ENCODE results near the gene PPFIBP2.
"Not testable (repeated sequence)": the region's sequence is repeated elsewhere in the genome, so short reads cannot be mapped to it uniquely, and the experiment has no call there.

Gene PPFIBP2

DNA sequence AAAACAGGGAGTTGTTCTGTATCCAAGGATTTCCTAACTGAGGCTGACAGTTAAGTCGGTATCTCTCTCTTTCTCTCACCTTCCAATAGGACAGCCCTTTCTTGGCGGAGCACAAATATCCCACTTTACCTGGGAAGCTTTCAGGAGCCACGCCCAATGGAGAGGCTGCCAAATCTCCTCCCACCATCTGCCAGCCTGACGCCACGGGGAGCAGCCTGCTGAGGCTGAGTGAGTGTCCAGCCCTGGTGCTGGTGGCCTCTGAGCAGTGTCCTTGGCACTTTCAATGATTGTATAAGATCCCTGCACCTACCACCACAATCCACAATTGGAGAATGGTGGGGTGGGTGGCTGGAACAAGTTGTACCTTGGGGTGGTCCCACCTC lies 125.8 kb downstream of the PPFIBP2 start:
- DNase-seq = peak; percentile 1

DNA sequence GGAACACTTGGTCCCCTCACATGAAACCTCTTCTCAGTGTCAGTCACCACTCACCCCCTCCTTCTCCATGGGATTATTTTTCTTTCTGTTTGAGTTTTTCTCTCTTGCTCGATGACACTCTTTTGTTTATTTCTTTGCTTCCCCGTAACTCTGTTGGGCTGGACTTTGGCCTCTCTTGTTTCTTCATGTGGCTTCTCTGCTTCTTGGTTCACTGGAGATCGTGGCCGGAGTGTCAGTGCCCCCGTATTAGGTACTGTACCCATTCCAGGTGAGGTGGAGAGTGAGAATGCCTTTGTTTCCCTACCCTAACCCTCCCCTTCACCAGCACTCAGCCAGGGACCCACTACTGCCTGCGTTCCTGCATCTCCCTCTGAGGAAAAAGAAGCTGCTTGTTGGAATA lies 127.0 kb downstream of the PPFIBP2 start:
- no peak for DNase-seq

DNA sequence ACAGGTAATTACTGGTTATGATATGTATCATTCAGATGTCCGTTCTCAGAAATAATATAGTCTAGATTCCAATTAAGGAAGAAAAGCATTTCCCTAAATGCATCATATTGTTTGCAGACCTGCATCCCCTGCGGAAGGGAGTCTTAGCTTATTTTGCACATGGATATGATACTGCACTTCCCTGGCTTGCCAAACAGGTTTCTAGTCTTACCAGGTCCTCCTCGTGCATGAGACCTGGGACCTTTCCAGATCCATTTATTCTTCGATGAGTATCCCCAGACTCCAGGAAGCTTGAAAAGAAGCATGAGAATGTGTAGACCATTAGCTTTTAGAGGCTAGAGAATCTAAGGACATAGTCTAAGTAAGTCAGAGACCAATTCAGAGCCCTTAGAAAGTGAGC lies 128.9 kb downstream of the PPFIBP2 start:
- no peak for DNase-seq

DNA sequence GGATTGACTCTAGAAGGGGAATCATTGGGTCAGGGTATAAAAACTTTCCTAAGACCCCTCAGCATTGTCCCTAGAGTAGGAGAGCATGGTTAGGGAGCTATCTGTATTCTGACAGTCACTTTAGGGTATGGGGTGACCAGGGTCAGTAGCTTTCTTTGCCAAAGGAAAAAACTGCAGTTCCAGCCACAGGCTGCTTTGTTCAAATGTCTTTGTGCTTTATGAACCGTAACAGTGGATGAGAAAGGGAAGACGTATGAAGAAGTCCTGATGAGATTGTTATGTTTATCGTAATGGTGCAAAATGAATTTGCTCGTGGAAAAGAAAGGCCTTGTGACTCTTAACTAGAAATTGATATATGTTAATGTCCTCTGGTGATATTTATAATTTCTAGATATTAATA lies 129.5 kb downstream of the PPFIBP2 start:
- no peak for DNase-seq

DNA sequence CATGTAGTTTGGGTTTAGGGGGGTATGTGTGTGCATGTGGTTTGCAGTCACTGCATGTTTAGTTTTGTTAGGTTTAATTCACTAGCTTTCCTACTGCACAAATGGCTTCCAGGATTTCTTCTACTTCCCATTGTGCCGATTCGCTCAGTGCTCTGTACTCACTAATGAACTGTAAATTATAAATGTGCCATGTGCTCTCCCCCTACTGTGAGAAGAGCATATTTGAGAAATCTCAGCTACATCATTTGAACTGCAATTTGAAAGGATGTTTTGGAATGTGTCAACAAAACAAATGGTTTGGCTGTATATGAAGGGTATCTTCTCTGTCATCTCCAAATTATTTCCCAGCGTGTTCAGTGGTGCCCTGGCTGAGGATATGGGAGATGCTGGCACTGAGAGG lies 131.4 kb downstream of the PPFIBP2 start:
- DNase-seq = no peak

DNA sequence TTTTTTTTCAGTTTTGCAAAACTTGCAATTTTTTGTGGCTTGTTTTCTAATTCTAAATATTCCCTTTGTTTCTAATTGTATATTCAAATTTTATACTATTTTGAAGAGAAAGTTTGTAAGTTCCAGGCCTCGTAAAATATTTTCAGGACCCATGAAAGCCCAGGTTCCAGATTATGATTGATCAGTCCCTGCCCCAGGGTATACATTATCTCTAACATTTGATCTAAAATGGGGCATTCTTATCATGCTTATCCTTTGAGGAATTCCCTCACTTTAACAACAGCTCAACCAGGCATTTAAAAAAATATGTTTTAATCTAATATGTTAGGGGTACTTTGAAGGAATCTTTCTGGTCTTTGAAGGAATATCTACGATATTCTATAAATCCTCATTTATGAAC lies 133.1 kb downstream of the PPFIBP2 start:
- DNase-seq = no peak

DNA sequence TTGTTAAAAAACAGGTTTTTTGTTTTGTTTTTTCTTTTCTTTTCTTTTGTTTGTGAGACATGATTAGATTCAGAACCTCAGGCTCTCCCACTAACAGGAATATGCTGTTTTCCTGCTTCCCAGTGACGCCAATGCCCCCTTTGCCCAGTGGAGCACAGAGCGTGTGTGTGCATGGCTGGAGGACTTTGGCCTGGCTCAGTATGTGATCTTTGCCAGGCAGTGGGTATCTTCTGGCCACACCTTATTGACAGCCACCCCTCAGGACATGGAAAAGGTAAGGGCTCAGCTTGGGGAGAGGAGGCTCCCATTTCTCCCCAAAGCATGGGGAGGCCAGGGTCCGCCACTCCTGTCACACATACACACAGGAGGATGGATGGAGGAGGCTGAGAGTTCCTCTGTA lies 134.5 kb downstream of the PPFIBP2 start:
- DNase-seq = no peak

DNA sequence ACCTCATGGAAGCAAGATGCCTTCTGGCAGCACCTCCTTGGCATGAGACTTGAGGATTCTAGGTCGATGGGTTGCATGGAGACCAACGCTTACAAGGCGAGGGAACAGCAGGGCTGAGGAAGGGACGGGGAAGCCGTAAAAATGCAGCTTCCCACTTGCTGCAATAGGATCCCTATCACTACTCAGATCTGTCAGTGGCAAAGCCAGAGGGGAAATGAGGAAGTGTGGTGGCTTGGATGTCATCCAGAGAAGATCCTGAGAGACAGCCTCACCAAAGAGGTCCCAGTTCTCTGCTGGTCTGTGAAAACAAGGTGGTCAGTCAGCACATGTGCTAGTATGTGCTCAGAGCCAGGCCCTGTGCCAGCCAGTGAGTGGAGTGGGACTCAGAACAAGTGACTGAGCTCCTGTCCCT lies 137.3 kb downstream of the PPFIBP2 start:
- no peak for DNase-seq

DNA sequence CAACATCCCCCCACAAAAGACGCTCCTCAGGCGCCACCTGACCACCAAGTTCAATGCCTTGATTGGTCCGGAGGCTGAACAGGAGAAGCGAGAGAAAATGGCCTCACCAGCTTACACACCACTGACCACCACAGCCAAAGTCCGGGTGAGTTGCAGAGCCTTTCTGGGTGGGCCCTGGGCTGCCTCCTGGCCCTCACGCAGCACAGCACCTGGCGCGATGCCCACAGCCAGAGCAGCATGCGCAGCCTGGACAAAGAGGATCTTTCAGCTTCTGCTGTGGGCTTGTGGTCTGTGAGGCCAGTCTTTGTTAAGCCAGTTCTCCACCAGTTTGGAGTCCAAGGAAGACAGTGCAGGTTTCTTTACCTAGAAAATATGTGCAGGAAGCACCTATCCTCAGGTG lies 137.9 kb downstream of the PPFIBP2 start:
- DNase-seq = no peak

DNA sequence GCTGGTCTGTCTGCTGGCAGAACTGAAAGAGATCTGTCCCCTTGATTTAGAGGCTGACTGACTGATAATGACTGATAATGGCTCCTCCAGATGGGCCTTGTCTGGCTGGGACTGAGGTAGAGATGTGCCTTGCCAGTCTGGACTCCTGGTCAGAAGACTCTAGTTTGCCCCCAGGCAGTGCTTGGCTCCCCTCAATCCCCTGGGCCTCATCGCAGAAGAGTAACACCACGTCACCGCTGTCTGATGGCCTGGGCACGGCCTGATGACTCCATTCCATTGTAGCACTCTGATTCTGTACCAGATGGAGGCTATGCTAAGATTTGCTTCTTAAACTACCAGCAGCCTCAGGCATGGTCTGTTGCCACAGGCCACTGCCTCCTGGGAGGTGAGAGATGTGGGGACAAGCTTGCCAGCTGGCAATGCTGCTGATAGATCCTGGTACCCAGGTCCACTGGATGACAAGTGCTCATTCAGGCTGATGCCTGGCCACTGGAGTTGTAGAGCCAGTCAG lies 140.5 kb downstream of the PPFIBP2 start:
- DNase-seq = no peak

DNA sequence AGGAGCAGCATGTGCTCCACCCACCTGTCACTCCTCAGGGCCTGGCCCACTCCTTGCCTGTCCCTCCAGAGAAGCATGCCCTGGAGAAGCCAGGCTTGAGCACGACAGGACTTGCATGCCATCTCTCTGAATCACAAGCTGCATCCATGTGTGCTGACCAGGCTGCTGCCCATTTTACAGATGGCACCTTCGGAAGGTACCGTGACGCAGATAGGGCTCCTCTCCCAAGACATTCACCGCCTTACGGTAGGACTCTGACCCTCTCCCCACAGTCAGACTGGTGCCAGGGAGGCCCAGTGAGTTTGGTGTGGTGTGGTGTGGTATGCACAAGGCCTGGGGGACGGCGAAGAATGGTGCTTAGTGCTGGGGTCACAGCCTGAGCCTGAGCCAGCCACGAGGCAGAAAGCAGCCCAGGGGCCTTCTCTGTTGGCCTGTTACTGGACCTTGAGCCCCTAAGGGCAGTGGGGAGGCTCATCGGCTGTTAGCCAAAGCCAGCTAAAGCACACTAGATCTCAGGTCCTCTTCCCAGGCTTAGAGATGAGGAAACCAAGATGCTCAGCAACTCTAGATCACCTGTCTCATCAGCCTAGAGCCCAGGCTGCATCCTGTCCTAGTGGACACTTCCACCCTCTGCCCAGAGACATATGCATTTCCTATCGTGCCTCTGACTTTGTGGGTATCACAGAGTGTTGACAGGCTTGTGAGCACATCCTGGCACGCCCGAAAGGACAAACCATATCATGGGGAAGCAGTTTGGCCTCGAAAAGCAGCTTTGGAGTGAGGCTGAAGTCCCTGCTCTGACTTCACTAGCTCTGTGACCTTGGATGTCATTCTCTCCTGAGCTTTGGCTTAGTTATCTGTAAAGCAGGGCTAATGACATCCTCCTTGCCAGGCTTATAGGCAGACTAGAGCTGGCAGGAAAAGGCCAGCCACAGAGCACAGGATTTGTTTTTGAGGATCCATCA lies 141.7 kb downstream of the PPFIBP2 start:
- DNase-seq = no peak

DNA sequence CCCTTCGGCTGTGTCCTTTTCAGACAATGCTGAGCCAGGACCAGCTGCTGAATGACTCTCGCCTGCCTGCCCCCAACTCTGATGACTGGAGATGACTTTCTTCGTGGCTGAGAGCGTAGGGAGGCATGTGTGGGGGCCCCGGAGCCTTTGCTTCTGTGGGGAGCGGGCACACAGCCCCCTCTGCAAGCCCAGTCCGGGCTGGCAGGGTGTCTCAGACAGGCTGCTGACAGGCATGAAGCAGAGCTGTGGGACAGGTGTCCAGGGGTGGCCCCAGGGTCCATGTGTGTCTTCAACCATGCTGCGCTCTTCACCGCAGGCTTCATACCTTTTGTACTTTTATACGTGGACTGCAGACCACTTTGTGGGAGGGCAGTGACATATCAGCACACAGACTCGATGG lies 142.9 kb downstream of the PPFIBP2 start:
- no peak for DNase-seq

DNA sequence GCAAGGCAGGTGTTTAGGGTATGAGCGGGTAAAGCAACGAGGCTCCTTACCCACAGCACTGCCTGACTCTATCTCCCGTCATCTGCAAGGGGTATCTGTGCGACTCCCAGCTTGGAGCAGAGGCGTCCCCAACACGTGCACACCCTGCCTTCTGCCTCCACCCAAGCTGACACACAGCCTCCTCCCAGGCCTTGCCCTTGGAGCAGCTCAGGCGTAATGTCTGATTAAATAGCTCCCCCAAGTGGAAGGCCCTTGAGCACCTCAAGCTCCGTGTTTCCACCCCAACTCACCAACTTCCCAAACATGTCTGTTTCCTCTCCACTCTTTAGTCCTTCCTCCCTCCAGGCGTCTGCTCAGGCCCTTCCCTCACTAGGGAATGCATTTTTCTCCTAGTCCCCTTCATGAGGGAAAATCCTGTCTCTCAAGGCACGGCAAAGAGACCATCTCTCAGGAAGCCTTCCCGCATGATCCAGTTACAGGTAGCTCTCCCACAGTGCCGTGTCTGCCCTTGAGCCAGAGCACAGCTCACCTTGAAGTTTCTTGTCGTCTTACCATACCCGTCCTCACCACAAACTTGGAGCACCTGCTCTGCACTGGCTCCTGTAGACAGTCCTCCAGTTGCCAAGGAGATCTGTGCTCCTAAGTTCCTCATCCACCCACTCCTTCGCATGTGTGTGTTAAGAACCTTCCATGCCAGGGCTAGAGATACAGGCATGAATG lies 143.7 kb downstream of the PPFIBP2 start:
- no peak for DNase-seq

DNA sequence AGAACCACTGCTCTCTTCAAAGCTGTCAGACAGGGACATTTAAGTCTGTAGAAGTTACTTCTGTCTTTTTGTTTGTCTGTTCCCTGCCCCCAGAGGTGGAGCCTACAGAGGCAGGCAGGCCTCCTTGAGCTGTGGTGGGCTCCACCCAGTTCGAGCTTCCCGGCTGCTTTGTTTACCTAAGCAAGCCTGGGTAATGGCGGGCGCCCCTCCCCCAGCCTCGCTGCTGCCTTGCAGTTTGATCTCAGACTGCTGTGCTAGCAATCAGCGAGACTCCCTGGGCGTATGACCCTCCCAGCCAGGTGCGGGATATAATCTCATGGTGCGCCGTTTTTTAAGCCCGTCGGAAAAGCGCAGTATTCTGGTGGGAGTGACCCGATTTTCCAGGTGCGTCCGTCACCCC lies 149.7 kb downstream of the PPFIBP2 start:
- DNase-seq = not testable (repeated sequence)

DNA sequence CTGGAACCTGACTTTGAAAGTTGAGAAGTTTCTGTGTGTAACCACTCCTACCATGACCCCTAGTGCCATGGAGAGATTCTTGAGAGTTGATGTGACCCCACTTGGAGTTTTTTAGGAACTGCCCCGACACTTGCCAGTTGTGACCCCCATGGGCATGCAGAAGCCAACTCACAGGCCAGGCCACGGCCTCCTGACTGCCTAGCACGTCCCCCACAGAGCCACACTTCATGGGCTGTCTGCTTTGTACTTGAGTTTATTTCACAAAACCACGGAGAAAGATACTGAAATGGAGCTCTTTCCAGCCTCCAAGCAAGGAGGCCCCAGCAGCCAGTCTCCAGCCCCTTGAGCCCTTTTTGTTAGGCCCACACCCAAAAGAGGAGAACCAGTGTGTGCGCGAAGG lies 151.1 kb downstream of the PPFIBP2 start:
- DNase-seq = no peak

DNA sequence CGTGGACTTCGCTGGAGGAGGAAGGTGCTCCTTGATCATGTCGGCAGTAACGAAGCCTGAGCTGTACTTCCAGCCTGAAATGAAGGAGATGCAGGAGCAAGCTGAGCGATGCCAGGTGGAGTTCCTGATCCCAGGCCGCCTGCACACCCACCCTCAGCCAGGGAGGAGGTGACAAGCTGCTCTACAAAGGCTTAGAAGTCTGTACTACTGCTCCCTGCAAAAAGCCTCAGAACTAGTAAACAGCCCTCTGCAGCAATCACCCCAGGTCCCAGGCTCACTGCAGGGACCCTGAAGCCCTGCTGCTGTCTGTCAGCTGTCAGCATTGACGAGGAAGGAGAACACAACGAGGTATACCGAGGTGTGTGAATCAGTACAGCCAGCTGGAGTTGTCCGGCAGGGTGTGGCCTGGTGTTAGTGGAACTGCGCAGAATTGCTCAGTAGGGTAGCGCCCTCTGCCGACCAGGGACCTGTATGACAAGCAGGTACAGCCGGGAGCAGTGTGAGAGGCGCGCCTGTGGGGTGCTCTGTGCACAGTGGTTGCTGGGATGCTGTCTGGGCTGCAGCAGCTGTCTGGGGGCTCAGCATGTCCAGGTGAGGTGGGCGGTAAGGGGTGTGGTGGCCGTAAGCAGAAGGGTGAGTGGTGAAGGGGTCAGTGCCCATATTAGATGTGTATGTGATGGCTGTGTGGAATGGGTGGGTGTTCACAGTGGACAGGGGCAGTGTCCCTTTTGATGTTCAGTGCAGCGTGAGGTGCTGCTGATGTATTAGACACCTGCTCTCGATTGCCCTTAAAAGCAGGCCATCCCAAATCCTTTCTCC lies 151.9 kb downstream of the PPFIBP2 start:
- peak; percentile 48 for DNase-seq

DNA sequence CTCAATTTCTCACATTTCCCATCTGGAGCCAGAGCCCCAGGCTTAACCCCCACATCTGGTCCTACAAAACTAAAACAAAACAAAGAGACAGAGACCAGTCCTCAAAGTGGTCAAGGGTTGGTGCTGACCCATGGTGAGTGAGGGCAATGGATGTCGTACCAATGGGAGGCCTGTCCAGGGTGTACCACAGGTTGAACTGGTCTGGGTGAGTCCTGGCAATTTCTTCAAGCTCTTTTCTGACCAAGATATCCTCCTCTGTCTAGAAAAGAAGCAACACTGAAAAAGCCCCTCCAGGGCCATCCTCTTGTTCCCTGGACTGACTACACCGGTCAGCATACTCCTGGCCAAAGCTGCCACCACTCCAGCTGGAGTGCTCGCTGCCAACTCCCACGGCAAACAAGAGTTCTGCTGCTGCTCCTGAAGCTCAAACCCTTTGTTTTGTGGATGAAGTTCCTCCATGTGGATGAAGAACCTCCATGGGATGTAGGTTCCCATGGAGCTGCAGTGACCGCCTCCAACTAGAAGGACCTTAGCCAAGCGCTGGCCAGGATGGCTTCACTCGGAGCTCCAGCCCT lies 152.6 kb downstream of the PPFIBP2 start:
- no peak for DNase-seq

DNA sequence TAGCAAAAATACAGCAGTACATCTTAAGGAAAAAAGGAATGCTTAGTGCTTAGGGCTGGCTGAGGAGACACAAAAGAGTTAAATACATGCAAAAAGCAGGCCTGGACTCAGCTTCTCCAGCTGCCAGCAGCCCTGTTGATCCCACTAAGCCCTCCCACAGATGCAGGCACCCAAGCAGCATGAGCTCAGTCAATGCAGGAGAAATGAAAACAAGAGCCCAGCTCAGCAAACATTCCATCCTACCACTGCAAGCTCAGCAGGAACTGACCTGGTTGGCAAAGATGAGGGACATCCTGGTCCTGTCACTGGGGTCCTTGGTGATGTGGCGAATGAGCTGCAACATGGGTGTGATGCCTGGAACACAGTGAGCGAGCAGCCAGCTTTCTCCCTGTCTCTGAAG lies 153.7 kb downstream of the PPFIBP2 start:
- DNase-seq = no peak

DNA sequence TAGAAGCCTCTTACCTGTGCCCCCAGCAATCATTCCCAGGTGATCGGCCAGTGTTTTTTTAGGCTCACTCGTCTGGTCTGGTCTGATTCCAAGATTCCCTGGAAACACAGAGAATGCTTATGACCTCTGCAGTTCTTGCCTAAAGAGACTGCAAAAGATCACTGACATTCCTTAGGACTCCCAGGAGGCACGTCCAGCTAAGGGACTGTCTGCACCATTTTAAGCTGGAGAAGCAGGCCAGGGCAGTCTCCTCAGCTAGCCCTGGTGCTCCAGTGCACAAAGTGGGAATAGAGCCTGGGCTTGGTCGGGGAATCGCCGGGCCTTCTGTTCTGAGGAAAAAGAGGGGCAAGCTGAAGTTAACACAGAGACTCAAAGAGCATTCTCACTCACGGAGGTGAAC lies 154.7 kb downstream of the PPFIBP2 start:
- no peak for DNase-seq

DNA sequence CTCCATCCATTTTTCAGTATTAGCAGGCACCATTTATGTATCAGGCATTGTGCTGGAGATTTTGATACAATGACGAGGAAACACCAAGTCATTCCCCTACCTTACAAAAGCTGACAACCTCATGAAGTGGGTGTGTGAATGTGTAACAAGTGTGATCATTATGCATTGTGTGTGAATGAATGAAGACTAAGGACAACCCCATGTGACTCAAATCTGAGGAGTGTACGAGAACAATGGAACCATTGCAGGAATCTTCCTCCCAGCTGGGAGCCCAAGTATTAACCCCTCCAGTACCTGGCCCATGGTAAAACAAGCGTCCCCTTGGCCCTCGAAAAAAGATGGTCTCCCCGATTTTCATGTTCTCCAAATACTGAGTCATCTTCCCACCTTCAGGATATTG lies 155.1 kb downstream of the PPFIBP2 start:
- DNase-seq = no peak

DNA sequence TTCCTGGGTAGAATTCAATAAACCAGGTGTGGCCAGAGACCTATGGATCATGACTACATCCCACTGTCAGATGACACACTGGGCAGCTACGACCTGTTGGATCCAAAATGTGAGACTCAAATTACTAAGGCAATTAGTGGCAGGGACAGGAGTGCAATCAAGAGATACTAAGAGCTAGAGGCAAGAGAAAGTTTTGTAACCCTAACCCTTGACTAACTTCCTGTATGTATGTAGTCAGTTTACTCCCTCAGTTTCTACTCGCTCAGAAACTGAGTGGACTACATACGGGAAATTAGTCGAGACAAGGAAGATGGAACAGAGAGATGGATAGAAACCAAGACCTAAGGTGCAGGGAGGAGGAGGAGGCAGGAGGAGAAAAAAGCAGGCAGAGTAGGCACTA lies 156.8 kb downstream of the PPFIBP2 start:
- DNase-seq = no peak

DNA sequence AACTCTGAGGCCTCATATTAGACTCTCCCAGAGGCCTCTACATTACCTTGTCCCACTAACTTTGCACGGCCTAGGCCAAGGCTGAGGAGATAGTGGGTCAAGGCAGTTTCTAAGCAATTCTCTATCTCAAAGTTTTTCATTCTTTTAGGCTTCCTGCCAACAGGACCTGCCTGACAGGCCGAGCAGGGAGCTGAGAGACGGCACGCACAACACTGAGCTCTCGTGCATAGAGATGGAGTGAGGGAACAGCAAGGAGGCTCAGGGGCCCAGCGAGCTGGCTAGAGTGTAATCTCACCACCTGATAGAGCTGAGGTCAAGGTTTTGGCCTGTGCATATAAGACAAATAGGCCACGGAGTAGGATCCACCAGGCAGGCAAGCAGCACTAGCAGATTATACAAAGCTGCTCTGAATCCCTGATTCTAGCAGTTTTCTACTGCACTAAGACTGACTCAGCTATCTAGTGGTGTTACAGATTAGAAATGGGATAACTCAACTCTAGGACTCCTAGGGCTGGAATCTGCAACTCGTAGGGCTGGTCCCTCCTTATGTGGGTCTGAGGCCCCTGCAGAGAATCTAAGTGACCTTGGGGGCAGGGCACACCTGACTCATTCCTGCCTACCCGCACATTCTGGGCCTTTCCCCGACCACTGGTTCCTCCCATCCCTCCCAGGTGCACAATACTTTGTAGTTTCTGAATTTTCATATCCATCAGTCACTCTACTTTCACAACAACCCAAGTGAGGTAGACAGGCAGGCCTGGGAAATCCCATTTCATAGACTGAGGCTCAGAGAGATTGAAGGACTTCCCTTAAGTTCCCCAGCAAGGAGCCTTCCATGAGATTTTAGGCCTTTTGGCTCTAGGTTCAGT lies 157.8 kb downstream of the PPFIBP2 start:
- DNase-seq = no peak
